Adipocyte (in vitro differentiated cells): ENCODE measurements around the gene CATSPERZ.
"Not testable (repeated sequence)": the region's sequence is repeated elsewhere in the genome, so short reads cannot be mapped to it uniquely, and the experiment has no call there.

Experiments
- DNase-seq: peaks from one replicate; pipeline ENCODE4 v3.0.0-alpha.2; 2015; ENCODE audit warnings: low read depth
- H3K27me3 ChIP-seq: replicated peaks from 2 replicates; pipeline ENCODE4 v1.7.0; 2013; ENCODE audit warnings: mild to moderate bottlenecking, low read length, moderate library complexity; ENCODE audit not compliant: control insufficient read depth, insufficient read depth
- H3K36me3 ChIP-seq: 2 replicates; pipeline ENCODE4 v1.7.0; 2013; ENCODE audit warnings: low read length, mild to moderate bottlenecking, moderate library complexity; ENCODE audit not compliant: control insufficient read depth, insufficient read depth, severe bottlenecking
- H3K4me1 ChIP-seq: 2 replicates; pipeline ENCODE4 v1.7.0; 2013; ENCODE audit warnings: mild to moderate bottlenecking, low read length, moderate library complexity; ENCODE audit not compliant: control insufficient read depth, insufficient read depth
- H3K4me3 ChIP-seq: 2 replicates; pipeline ENCODE4 v1.7.0; 2013; ENCODE audit warnings: mild to moderate bottlenecking, low read length, moderate library complexity
- H3K9ac ChIP-seq: 2 replicates; pipeline ENCODE4 v1.7.0; 2013; ENCODE audit warnings: mild to moderate bottlenecking, low read length, moderate library complexity
- H3K9me3 ChIP-seq: 2 replicates; pipeline ENCODE4 v1.7.0; 2013; ENCODE audit warnings: mild to moderate bottlenecking, low read length, moderate library complexity; ENCODE audit not compliant: control insufficient read depth

CATSPERZ gene

DNA sequence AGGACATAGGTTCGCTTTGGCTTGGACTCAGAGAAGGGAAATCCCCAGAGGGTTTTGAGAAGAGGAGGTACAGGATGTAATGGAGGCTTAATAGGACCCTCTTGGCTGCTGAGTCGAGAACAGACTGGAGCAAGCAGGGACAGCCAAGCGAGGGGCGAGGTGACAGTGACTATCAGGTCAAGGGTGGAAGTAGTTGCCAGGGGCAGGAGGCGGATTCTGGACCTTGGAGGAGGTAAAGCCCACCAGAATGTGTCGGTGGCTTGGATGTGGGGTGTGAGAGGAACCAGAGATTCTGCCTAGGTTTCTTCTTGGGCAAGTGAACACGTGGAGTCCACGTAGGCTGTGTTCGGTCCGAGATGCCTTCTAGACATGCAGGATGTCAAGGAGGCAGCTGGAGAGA lies 12.8 kb downstream of the CATSPERZ start:
- Histone ChIP-seq H3K9me3 (no peaks in the 10 kb centered on the region), H3K9ac (peak overlapping the region; percentile 87), H3K4me3 (peak overlapping the region; percentile 75), H3K4me1 (peaks cover 30% of the 10 kb centered on the region), H3K27me3 (no peaks in the 10 kb centered on the region), H3K36me3 (peaks cover 22% of the 10 kb centered on the region)
- DNase-seq, result no peak

DNA sequence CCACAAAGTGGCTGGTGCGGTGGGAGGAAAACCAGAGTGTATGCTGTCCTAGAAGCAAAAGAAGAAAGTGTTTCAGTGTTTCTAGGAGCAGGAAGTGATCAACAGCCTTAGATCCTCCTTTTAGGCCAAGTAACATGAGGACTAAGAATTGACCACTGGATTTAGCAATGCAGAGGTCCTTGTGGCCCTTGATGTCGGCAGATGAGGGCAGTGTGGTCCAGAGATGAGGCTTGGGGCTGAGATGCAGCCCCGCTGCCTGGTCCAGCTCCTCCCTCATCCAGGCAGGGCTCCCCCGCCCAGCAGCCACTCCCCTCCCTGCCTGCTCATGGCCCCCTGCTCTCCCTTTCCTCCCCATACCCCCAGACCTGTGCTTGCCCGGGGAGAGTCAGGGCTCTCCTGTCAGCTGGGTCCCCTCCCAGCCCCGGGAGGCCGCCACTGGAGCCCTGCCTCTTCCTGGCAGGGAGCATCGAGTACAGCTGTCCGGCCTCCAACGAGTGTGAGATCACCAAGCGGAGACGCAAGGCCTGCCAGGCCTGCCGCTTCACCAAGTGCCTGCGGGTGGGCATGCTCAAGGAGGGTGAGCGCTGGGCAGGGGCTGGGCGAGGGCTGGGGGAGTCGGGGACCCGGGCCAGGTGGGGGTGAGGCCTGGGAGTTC lies 13.5 kb downstream of the CATSPERZ start:
- no peak for DNase-seq
- H3K9me3 ChIP-seq, result no peaks in the 10 kb centered on the region

DNA sequence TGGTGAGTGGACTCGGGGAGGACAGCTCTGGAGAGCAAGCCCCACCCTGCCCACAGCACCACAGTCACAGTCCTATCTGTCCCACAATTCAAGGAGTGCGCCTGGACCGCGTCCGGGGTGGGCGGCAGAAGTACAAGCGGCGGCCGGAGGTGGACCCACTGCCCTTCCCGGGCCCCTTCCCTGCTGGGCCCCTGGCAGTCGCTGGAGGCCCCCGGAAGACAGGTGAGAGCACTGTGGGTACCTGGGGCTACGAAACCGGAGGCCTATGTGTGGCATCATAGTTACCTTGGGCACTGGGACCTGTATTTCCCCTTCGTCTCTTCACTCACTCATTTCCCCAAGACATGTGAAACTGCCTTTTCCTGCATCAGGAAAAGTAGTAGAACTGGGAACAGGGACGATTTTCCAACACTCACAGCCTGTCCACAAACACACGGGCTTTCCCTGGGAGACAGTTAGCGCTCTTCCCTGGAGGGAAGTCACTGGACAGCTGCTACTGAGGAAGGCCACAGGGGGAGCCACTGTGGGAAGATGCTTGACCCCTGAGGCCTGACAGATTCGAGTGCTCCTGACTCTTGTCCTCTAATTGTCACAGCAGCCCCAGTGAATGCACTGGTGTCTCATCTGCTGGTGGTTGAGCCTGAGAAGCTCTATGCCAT lies 14.1 kb downstream of the CATSPERZ start:
- no peak for DNase-seq

More for the DNA sequence above, 13.5 kb downstream of the CATSPERZ start:
- Histone ChIP-seq H3K36me3 (peaks cover 22% of the 10 kb centered on the region), H3K27me3 (no peaks in the 10 kb centered on the region), H3K9ac (peak overlapping the region; percentile 87), H3K4me3 (peak overlapping the region; percentile 75), H3K4me1 (peaks cover 30% of the 10 kb centered on the region)

DNA sequence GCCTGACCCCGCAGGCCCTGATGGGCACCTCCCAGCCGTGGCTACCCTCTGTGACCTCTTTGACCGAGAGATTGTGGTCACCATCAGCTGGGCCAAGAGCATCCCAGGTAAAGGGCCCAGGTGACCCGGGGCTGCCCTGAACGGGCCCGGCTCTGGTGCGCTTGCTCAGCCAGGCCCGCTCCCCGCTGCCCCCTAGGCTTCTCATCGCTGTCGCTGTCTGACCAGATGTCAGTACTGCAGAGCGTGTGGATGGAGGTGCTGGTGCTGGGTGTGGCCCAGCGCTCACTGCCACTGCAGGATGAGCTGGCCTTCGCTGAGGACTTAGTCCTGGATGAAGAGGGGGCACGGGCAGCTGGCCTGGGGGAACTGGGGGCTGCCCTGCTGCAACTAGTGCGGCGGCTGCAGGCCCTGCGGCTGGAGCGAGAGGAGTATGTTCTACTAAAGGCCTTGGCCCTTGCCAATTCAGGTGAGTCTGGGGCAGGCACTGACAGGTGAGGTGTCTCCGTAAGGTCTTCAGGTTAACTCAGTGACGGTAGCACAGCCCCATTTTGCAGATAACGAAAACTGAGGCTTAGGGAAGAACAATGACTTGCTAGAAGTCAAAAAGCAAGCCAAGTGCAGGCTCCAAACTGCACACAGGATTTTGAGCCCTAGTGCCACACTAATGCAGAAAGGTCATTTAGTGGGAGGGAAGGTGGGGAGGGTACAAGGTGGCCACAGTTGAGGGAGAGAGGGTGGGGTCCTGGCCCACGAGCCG lies 14.8 kb downstream of the CATSPERZ start:
- Histone ChIP-seq H3K9me3 (no peaks in the 10 kb centered on the region), H3K36me3 (peaks cover 22% of the 10 kb centered on the region), H3K9ac (peak overlapping the region; percentile 87), H3K27me3 (no peaks in the 10 kb centered on the region), H3K4me1 (peaks cover 41% of the 10 kb centered on the region), H3K4me3 (peak overlapping the region; percentile 75)
- no peak for DNase-seq

More for the DNA sequence above, 14.1 kb downstream of the CATSPERZ start:
- no peaks in the 10 kb centered on the region for H3K9me3 ChIP-seq
- H3K4me3 ChIP-seq, result peak overlapping the region; percentile 75
- no peaks in the 10 kb centered on the region for H3K27me3 ChIP-seq
- H3K4me1 ChIP-seq, result peaks cover 35% of the 10 kb centered on the region
- peak overlapping the region; percentile 87 for H3K9ac ChIP-seq
- peaks cover 22% of the 10 kb centered on the region for H3K36me3 ChIP-seq

DNA sequence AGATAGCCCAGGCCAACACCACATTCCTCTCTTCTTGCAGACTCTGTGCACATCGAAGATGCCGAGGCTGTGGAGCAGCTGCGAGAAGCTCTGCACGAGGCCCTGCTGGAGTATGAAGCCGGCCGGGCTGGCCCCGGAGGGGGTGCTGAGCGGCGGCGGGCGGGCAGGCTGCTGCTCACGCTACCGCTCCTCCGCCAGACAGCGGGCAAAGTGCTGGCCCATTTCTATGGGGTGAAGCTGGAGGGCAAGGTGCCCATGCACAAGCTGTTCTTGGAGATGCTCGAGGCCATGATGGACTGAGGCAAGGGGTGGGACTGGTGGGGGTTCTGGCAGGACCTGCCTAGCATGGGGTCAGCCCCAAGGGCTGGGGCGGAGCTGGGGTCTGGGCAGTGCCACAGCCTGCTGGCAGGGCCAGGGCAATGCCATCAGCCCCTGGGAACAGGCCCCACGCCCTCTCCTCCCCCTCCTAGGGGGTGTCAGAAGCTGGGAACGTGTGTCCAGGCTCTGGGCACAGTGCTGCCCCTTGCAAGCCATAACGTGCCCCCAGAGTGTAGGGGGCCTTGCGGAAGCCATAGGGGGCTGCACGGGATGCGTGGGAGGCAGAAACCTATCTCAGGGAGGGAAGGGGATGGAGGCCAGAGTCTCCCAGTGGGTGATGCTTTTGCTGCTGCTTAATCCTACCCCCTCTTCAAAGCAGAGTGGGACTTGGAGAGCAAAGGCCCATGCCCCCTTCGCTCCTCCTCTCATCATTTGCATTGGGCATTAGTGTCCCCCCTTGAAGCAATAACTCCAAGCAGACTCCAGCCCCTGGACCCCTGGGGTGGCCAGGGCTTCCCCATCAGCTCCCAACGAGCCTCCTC lies 15.7 kb downstream of the CATSPERZ start:
- not testable (repeated sequence) for DNase-seq

DNA sequence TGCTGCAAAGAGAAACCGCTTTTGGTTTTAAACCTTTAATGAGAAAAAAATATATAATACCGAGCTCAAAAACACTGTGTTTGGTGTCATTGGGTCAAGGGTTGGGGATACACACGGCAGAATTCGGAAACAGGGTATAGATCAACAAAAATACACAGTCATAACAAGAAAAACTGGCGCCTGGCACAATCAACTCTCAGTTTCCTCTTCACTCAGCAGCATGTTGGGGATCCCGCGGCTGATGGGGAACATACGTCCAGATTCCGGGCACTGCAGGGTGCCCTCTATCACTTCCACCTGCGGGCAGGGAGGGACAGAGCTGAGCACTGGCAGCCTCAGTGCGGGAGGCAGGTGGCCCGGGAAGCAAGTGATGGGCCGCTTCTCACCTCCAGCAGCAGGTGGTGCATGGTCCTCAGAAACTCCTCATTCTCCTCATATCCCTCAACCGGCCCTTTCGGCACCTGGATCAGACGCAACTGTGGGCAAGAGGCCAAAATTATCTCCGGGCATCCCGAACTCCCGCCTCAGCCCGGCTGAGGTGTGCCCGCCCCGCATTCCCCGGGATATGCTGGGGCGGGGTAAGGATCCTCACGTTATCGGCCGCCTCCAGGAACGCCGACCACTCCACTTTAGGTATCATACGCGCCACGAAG lies 16.6 kb downstream of the CATSPERZ start:
- no peak for DNase-seq
- Histone ChIP-seq H3K27me3 (no peaks in the 10 kb centered on the region), H3K4me3 (peak overlapping the region; percentile 91), H3K9me3 (no peaks in the 10 kb centered on the region), H3K36me3 (peaks cover 29% of the 10 kb centered on the region), H3K9ac (peak overlapping the region; percentile 93), H3K4me1 (peaks cover 41% of the 10 kb centered on the region)

More for the DNA sequence above, 15.7 kb downstream of the CATSPERZ start:
- Histone ChIP-seq H3K36me3 (peaks cover 24% of the 10 kb centered on the region), H3K4me1 (peaks cover 41% of the 10 kb centered on the region), H3K9ac (peak overlapping the region; percentile 93), H3K4me3 (peak overlapping the region; percentile 91)
- not testable (repeated sequence) for H3K9me3 ChIP-seq, H3K27me3 ChIP-seq

DNA sequence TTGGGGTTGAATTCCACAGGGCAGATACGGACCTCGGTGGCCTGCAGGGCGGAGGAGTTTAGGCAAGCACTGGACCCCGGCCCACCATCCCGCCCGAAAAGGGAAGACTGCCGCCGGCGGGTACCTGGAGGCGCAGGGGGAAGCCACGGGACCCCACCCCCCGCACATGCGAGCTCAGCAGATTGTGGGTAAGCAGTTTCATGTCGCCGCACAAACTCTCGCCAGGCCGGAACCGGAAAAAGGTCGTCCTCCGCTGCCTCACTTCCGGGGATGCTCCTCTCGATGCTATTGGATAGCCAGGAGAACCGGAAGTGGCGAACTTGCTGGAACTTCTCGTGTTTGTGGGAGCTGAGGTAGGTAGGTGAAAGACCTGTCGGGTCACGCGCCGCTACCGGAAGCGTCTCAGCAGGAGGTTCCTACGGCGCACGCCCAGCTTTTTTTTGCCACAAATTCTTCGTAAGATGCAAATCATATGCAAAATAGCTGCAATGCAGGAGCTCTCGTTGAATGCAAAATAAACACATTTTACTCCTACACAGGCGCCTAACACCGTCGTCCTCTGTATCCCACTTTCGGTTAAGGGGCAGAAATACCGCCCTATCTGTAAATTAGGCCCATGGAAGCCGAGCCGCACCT lies 17.3 kb downstream of the CATSPERZ start, which contains the start of gene TRMT112:
TSS of gene TRMT112 (minus strand) at position 235 of the 636 bp plus-strand sequence. CDS start at position 202, 33 bp downstream.
- peak; percentile 98 for DNase-seq
- H3K36me3 ChIP-seq, result peaks cover 35% of the 10 kb centered on the region

DNA sequence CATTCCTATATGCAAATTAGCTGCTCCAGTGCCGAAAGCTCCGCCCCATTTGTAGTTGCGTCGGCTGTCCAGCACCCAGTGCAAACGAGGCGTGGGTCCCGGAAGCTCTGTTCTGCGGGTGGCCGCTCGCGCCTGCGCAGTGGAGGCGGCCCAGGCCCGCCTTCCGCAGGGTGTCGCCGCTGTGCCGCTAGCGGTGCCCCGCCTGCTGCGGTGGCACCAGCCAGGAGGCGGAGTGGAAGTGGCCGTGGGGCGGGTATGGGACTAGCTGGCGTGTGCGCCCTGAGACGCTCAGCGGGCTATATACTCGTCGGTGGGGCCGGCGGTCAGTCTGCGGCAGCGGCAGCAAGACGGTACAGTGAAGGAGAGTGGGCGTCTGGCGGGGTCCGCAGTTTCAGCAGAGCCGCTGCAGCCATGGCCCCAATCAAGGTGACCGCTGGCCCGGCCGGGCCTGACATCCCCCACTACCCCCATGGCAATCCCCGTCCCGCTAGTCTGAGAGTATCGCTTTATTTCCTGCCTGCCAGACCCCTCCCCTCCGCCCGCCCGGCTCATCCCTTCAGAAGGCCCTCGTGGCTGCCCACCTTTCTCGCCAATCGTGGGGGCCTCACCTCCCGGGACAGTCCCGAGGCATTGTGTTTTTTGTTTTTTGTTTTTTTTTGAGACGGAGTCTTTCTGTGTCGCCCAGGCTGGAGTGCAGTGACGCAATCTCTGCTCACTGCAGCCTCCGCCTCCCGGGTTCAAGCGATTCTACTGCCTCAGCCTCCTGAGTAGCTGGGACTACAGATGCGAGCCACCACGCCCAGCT lies 18.0 kb downstream of the CATSPERZ start, which contains the start of gene PRDX5:
TSS of gene PRDX5 (plus strand) at position 161 of the 805 bp plus-strand sequence. CDS start at position 256, 95 bp downstream.
- Histone ChIP-seq H3K4me3 (peak within 1 kb of the TSS; percentile 91), H3K36me3 (peaks cover 37% of the 10 kb centered on the region)

More for the DNA sequence above, 17.3 kb downstream of the CATSPERZ start, which contains the start of gene TRMT112:
- Histone ChIP-seq H3K9me3 (no peaks in the 10 kb centered on the region), H3K4me1 (peaks cover 41% of the 10 kb centered on the region), H3K27me3 (no peaks in the 10 kb centered on the region), H3K4me3 (peak within 1 kb of the TSS; percentile 91), H3K9ac (peak within 1 kb of the TSS; percentile 93)

More for the DNA sequence above, 18.0 kb downstream of the CATSPERZ start, which contains the start of gene PRDX5:
- no peaks in the 10 kb centered on the region for H3K9me3 ChIP-seq
- H3K4me1 ChIP-seq, result peaks cover 35% of the 10 kb centered on the region
- DNase-seq, result peak; percentile 99
- no peaks in the 10 kb centered on the region for H3K27me3 ChIP-seq
- H3K9ac ChIP-seq, result peak within 1 kb of the TSS; percentile 93
